OCI-LY1 (cell line): ENCODE measurements around the gene AMPH.

Experiments used
- H2AFZ ChIP-seq: fragments of 200-600 bp; sonication (generic), shearing (Covaris generic); 2 replicates; pipeline ENCODE4 v1.6.0; 2014; ENCODE audit warnings: antibody characterized with exemption, mild to moderate bottlenecking, low read length
- H3F3A ChIP-seq: fragments of 200-600 bp; sonication (generic), shearing (Covaris generic); 2 replicates; pipeline ENCODE4 v1.6.0; 2014; ENCODE audit warnings: mild to moderate bottlenecking, antibody characterized with exemption, low read length, moderate library complexity; ENCODE audit not compliant: insufficient read depth
- H3K27ac ChIP-seq: fragments of 200-600 bp; sonication (generic); 2 replicates; pipeline ENCODE4 v1.5.1; 2014; ENCODE audit warnings: low read length, mixed run types, mild to moderate bottlenecking, low read depth; ENCODE audit not compliant: poor library complexity, severe bottlenecking
- H3K27me3 ChIP-seq: fragments of 200-600 bp; sonication (generic); 2 replicates; pipeline ENCODE4 v1.6.0; 2014; ENCODE audit warnings: antibody characterized with exemption, mild to moderate bottlenecking, low read length, moderate library complexity; ENCODE audit not compliant: insufficient read depth
- H3K36me3 ChIP-seq: fragments of 200-600 bp; sonication (generic); 2 replicates; pipeline ENCODE4 v1.6.1; 2014; ENCODE audit warnings: mild to moderate bottlenecking, antibody characterized with exemption, low read length, moderate library complexity, mixed read lengths; ENCODE audit not compliant: insufficient read depth
- H3K4me1 ChIP-seq: fragments of 200-600 bp; sonication (generic); 2 replicates; pipeline ENCODE4 v1.5.1; 2014; ENCODE audit warnings: mild to moderate bottlenecking, low read length, moderate library complexity; ENCODE audit not compliant: insufficient read depth, severe bottlenecking
- H3K4me2 ChIP-seq: fragments of 200-600 bp; sonication (generic), shearing (Covaris generic); 2 replicates; pipeline ENCODE4 v1.6.1; 2014; ENCODE audit warnings: low read length
- H3K4me3 ChIP-seq: fragments of 200-600 bp; sonication (generic); 2 replicates; pipeline ENCODE4 v1.5.1; 2014; ENCODE audit warnings: low read length, low read depth, mild to moderate bottlenecking, mixed read lengths; ENCODE audit not compliant: poor library complexity, severe bottlenecking
- H3K79me2 ChIP-seq: fragments of 200-600 bp; shearing (Covaris generic); 2 replicates; pipeline ENCODE4 v1.6.1; 2016; ENCODE audit warnings: mixed run types, low read length, mixed read lengths; ENCODE audit not compliant: insufficient read depth
- H3K9ac ChIP-seq: fragments of 200-600 bp; sonication (generic), shearing (Covaris generic); 2 replicates; pipeline ENCODE4 v1.6.1; 2014; ENCODE audit warnings: mild to moderate bottlenecking, low read length, mixed read lengths
- H3K9me2 ChIP-seq: fragments of 200-600 bp; sonication (generic), shearing (Covaris generic); 2 replicates; pipeline ENCODE4 v1.6.1; 2014; ENCODE audit warnings: low read depth, mild to moderate bottlenecking, low read length, mixed read lengths
- H3K9me3 ChIP-seq: fragments of 200-600 bp; shearing (Covaris generic); 2 replicates; pipeline ENCODE4 v1.6.1; 2014; ENCODE audit warnings: low read length, mixed read lengths
- H4K20me1 ChIP-seq: fragments of 200-600 bp; sonication (generic), shearing (Covaris generic); 2 replicates; pipeline ENCODE4 v1.6.0; 2016; ENCODE audit warnings: mild to moderate bottlenecking, low read length; ENCODE audit not compliant: insufficient read depth
- CTCF ChIP-seq: fragments of 200-600 bp; sonication (generic), shearing (Covaris generic); IDR thresholded peaks from 2 replicates; pipeline ENCODE4 v1.5.1; 2017; ENCODE audit warnings: mild to moderate bottlenecking, antibody characterized with exemption, low read length, moderate library complexity, mixed read lengths
- EZH2 ChIP-seq: fragments of 200-600 bp; sonication (generic), shearing (Covaris generic); IDR thresholded peaks from 2 replicates; pipeline ENCODE4 v1.8.0; 2017; ENCODE audit warnings: borderline replicate concordance, mixed run types, mild to moderate bottlenecking, antibody characterized with exemption, low read length, moderate library complexity, mixed read lengths

Gene AMPH

GRCh38 chr7:38535073-38535472, 96.1 kb downstream of the AMPH start:
- Histone ChIP-seq H3F3A (no peaks in the 10 kb centered on the region), H3K4me3 (no peak overlapping the region), H4K20me1 (no peaks in the 10 kb centered on the region), H2AFZ (no peak overlapping the region), H3K9me2 (no peaks in the 10 kb centered on the region), H3K36me3 (no peaks in the 10 kb centered on the region), H3K9me3 (no peaks in the 10 kb centered on the region), H3K27me3 (no peaks in the 10 kb centered on the region), H3K4me1 (no peaks in the 10 kb centered on the region), H3K79me2 (no peaks in the 10 kb centered on the region), H3K9ac (no peak overlapping the region), H3K4me2 (no peak overlapping the region), H3K27ac (no peak overlapping the region)
- no peak for TF ChIP-seq CTCF
- TF ChIP-seq EZH2 = no peak

GRCh38 chr7:38525857-38526256, 105.3 kb downstream of the AMPH start:
- TF ChIP-seq CTCF = no peak
- TF ChIP-seq EZH2 = no peak
- Histone ChIP-seq H3K4me2 (no peak overlapping the region), H3K79me2 (no peaks in the 10 kb centered on the region), H3K27ac (no peak overlapping the region), H2AFZ (no peak overlapping the region), H3K9me3 (no peaks in the 10 kb centered on the region), H3K9me2 (no peaks in the 10 kb centered on the region), H3F3A (no peaks in the 10 kb centered on the region), H3K27me3 (no peaks in the 10 kb centered on the region; the same call in 1 of the 2 replicates), H3K9ac (no peak overlapping the region), H3K4me1 (no peaks in the 10 kb centered on the region), H4K20me1 (no peaks in the 10 kb centered on the region), H3K4me3 (no peak overlapping the region), H3K36me3 (no peaks in the 10 kb centered on the region)

- Histone ChIP-seq H3K4me2 (no peak overlapping the region), H3K4me1 (no peaks in the 10 kb centered on the region), H3K36me3 (no peaks in the 10 kb centered on the region), H4K20me1 (no peaks in the 10 kb centered on the region), H3K27ac (no peak overlapping the region), H3K27me3 (no peaks in the 10 kb centered on the region; the same call in 1 of the 2 replicates), H3F3A (no peaks in the 10 kb centered on the region), H3K79me2 (no peaks in the 10 kb centered on the region), H3K9ac (no peak overlapping the region), H3K4me3 (no peak overlapping the region), H3K9me3 (no peaks in the 10 kb centered on the region), H2AFZ (no peak overlapping the region), H3K9me2 (no peaks in the 10 kb centered on the region)
- no peak for TF ChIP-seq CTCF
- TF ChIP-seq EZH2 = no peak
Measured at GRCh38 chr7:38524786-38525185, 106.4 kb downstream of the AMPH start.
